M059J (cell line): ENCODE data around the gene CRTAC1. TPM values are rescaled to one million over a fixed set of nuclear protein-coding genes. Genes with fewer than 3 reads are reported as not detected.
"Not testable (repeated sequence)": the region's sequence is repeated elsewhere in the genome, so short reads cannot be mapped to it uniquely, and the experiment has no call there.

Source experiments
- DNase-seq: peaks from one replicate; pipeline ENCODE4 v3.0.0-alpha.2; 2012; ENCODE audit warnings: low read depth
- total RNA-seq: library from RNA; depleted of rRNA; stranded (reverse); fragments of >200 nt; shearing (Covaris generic); gene quantifications from 2 replicates; pipeline ENCODE4 v1.2.3, GENCODE V29; 2014

The CRTAC1 gene
- total RNA-seq, 1 experiment from 2014 or later, result not detected

DNA sequence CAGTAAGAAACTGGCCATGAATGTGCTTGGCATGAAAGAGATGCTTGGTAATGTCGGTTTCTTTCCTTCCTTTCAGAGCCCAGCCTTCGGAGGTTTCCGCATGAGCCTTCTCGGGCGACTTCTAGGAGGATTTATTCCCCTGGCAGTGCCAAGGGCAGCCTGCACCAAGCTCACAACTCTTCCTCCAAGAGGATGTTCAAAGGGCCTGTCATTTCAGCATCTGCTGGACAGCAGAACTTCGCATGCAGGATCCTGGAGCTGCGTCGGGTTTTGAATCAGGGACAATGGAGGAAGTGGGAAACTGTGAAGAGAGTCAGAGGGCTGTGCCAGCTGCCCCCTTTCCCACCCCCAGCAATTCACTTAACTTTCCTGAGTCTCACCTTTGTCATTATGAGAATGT lies 159.4 kb downstream of the CRTAC1 start:
- DNase-seq, result no peak

GRCh38 chr10:97869091-97870042 lies 161.1 kb downstream of the CRTAC1 start:
- DNase-seq, result peak; percentile 88

- no peak for DNase-seq
Measured at GRCh38 chr10:97868134-97868685, 162.2 kb downstream of the CRTAC1 start.

DNA sequence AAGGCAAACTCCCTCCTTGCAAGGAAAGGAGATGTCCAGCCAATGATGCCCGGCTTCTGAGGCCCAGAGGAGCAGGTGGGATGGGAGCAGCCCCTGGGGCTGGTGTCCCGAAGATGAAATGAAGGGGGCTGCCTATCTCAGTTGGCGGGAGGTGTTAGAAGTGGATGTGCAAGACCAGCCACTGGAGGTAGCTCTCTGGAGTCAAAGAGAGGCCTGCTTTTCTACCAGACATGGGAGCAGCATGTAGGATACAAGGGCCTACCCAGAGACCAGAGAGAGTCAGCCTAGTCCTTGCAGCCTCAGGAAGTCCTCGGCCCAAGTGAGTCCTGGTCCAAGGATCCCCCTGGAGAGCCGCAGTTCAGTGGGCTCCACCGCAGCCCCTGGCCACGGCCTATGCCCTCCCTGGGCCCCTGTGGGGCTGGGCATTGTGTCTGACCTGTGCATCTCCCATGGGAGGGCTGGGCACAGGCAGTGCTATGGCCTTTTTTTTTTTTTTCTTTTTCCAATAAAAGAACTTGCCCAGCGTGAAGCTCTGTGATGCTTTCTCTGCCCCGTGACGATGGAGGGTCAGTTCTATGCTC lies 163.1 kb downstream of the CRTAC1 start:
- no peak for DNase-seq

DNA sequence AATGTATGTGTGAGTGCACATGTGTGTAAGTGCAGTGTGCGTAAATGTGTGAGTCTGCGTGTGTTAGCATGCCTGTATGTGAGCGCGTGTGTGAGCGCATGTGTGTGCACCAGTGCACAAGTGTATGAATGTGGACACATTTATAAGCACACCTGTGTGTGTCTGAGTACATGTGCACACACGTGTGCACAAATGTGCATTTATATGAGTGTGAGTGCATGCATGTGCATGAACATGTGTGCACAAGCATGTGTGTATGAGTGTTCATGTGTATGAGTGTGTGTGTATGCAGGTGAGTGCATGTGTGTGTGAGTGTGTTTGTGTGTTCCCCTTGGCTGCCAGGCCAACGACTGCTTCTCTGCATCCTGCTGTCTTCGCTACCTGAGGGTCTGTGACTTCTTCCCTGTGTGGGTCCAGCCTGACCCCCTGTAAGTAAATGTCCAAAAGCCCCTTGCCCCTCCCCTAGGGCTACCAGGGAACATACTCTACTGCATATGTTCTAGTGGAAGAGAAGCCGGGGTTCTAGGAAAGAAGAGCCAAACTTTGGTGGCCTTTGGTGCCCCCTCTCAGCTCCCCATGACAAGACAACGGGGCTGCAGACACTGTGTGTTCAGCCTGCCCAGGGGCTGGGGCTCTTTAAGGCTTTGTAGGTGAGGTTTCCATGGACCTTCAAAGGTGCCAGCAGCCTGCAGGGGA lies 163.7 kb downstream of the CRTAC1 start:
- DNase-seq, result no peak

GRCh38 chr10:97865488-97865887 lies 164.9 kb downstream of the CRTAC1 start:
- DNase-seq, result peak; percentile 22

- no peak for DNase-seq
Measured at GRCh38 chr10:97863808-97864207, 166.6 kb downstream of the CRTAC1 start.

DNA sequence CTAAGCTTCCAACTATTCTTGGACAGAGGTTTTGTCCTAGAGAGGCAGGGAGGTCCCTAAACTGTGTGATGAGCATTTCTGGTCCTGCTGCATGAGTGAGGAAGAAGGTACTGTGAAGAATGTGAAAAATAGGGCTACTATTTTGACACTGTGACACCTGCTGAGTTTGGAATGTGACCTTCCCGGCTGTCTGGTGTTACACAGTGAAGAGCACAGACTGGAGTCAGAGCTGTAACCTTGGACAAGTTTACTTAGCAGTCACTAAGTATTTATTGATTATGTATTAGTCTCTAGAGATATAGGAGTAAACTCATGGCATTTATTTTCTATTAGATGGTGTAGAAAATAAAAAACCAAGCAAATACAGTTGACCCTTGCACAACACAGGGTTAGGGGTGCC lies 168.5 kb downstream of the CRTAC1 start:
- no peak for DNase-seq

- DNase-seq, result peak; percentile 92
Measured at GRCh38 chr10:97861097-97861750, 169.2 kb downstream of the CRTAC1 start.

GRCh38 chr10:97858001-97858439 lies 172.4 kb downstream of the CRTAC1 start:
- DNase-seq, result peak; percentile 35

- no peak for DNase-seq
Measured at GRCh38 chr10:97854743-97855142, 175.7 kb downstream of the CRTAC1 start.

DNA sequence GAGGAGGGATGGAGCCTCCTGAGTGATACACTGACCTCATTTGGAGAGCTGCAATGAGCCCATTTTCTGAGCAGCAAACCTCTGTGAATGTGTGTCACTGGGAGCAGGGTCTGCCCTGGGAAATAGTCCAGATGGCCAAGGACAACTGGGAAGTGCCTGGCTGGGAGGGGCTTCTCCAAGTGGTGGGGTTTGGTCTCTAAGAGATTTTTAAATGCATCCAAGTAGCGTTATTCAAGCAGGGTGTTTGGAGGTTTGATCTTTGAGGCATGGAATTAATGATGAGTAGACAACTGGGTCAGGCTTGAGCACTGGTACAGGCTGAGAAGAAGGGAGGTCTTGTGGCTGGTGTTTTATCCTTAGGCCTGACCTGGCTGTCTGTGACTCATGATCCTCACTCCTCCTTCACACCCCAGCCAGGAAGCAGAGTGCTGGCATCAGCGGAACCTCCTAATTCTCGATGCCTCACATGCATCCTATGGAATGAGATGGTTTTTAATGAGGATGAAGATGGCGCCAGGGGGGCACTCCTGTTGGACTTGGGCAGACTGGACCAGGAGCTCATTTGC lies 177.5 kb downstream of the CRTAC1 start:
- DNase-seq, result peak; percentile 42

- peak; percentile 40 for DNase-seq
Measured at GRCh38 chr10:97852277-97852676, 178.1 kb downstream of the CRTAC1 start.

GRCh38 chr10:97851341-97852001 lies 178.9 kb downstream of the CRTAC1 start:
- no peak for DNase-seq

DNA sequence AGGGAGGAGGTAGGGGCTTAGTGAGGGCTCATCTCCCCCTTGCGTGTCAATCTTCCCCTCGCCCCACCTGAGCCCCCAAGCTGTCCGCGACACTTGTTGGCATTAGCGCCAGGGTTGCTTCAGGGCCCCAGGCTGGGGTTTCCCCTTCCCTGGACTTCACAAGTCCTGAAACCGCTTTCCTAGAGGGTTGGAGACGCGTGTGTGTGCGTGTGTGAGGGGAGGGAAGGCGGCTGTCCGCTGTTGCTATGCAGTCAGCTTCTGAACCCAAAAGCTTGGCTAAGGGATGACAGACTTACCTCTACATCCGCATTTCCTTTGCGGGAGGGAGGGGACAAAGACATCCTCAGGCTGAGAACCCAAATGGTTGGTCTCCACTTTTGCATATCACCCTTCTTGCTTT lies 180.0 kb downstream of the CRTAC1 start:
- no peak for DNase-seq

DNA sequence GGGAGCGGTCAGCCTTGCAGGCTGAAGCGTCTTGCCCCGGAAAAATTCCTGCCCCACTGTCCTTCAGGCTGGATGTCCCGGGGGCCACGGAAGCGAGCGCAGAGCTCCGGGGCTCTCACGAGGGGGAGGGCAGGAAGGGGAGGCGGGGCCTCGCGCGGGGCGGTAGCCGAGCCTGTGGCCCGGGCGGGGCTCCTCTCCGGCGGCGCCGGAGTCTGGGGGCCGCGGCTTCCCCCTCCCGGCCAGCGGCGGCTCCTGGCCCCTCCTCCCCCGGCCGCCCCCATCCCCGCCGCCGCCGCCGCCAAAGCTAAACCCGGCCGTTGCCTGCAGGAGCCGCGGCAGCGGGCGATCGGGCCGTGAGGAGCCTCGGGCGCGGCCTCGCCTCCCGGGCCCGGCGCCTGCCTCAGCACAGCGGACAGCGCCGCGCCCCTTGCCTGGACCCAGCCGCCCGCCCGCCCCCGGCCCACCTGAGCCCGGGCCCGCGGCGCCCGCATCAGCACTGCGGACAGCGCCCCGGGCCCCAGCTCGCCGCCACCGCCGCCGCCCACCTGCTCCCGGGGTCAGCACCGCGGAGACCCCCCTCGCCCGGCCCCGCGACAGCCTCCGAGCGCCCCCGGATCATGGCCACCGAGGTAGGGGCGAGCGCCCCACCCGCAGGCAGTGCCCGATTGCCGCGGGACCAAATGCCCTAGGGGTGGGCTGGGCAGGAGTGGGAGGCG lies 180.6 kb downstream of the CRTAC1 start, which contains the start of gene GOLGA7B:
Gene GOLGA7B (plus strand): TSS at position 157 of the 716 bp plus-strand sequence. CDS start 461 bp downstream, at position 618.
- DNase-seq, result peak; percentile 22

DNA sequence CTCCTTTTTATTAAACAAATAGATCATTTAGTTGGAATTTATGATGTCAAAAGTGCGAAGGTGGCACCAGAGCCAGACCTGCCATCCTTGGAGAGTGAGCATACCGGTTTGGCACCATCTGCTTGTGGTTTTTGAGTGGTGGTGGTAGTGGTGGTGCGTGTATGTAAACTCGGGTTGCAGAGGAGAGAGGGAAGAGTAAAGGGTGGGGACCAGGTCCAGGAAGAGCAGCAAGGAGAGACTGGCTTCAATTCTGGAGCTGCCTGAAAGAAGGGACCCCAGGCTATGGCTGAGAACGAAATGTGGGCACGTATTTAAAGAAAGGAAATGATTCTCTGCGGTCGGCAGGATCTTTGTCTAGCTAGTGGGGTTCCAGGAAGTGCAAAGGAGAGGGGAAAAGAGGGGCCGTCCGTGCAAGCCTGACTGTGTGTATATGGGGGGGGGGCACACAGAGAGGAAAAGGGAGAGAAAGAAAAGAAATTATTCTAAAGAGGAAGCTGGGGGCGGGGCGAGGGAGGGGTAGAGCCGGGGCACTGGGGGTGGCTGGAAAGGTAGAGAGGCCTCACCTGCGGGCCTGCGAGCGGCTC lies 181.2 kb downstream of the CRTAC1 start:
- no peak for DNase-seq

GRCh38 chr10:97844678-97845077 lies 185.7 kb downstream of the CRTAC1 start:
- DNase-seq, result no peak

- not testable (repeated sequence) for DNase-seq
Measured at GRCh38 chr10:97843972-97844371, 186.4 kb downstream of the CRTAC1 start.
